ENCODE data around the gene OR51G1.

OR51G1 gene

DNA sequence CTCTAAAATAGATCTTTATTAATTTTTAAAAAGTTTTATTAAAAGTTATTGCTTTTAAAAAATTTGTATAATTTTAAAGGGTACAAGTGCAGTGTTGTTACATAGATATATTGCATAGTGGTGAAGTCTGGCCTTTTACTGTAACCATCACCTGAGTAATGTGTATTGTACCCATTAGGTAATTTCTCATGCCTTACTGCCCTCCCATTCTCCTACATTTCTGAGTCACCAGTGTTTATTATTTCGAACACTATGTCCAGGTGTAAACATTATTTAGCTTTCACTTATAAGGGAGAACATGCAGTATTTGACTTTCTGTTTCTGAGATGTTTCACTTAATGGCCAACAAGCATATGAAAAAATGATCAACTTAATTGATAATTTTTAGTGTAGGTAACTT, 2.3 kb downstream of the OR51G1 start:
- Histone ChIP-seq H3K9me3 (ENCODE audit: control insufficient read depth, low read length) (no peaks in the 10 kb centered on the region), H3K27ac (ENCODE audit: insufficient read depth, low read depth, low read length, poor library complexity, severe bottlenecking) (no peak overlapping the region), H3K27me3 (ENCODE audit: control insufficient read depth, insufficient read depth, low read length, poor library complexity, severe bottlenecking) (no peaks in the 10 kb centered on the region), H3K4me1 (ENCODE audit: control insufficient read depth, insufficient read depth, low read length) (no peaks in the 10 kb centered on the region), H3K4me3 (ENCODE audit: insufficient read depth, low read depth, low read length) (no peak overlapping the region), H3K36me3 (ENCODE audit: control insufficient read depth, insufficient read depth, low read length) (no peaks in the 10 kb centered on the region)
- WGBS, 2 experiments = 100% methylated on average over 1 of the region's 1 CpG

DNA sequence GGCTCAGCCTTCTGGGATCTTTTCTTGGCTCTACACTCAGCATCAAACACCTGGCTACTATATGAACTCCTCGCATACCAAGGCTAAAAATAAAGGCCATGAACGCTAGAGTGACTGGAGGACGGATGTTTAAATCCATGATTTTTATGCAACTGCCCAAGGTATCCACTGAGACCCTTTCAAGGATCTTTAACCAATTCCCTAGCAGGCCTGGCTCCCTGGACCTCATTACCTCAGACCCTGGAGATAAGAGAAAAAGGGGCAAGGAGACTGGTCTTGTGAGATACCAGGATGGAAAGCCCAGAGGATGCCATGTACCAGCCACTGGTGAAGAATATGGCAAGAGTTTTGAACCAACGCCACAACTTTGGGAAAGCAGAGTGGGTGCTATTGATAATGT, 4.9 kb downstream of the OR51G1 start, which contains the start of gene OR51G2:
TSS of gene OR51G2 (minus strand) at position 101 of the 400 bp plus-strand sequence. CDS start 3,687 bp downstream, outside the sequence.
- 96 to 98% methylated on average over 4 of the region's 4 CpGs for WGBS, 2 experiments
- H3K36me3 ChIP-seq (ENCODE audit: control insufficient read depth, insufficient read depth, low read length) = no peaks in the 10 kb centered on the region
- H3K4me3 ChIP-seq (ENCODE audit: insufficient read depth, low read depth, low read length) = no peak within 1 kb of the TSS
- H3K4me1 ChIP-seq (ENCODE audit: control insufficient read depth, insufficient read depth, low read length) = no peaks in the 10 kb centered on the region
- H3K27me3 ChIP-seq (ENCODE audit: control insufficient read depth, insufficient read depth, low read length, poor library complexity, severe bottlenecking) = no peaks in the 10 kb centered on the region
- H3K27ac ChIP-seq (ENCODE audit: insufficient read depth, low read depth, low read length, poor library complexity, severe bottlenecking) = no peak within 1 kb of the TSS
- H3K9me3 ChIP-seq (ENCODE audit: control insufficient read depth, low read length) = no peaks in the 10 kb centered on the region

DNA sequence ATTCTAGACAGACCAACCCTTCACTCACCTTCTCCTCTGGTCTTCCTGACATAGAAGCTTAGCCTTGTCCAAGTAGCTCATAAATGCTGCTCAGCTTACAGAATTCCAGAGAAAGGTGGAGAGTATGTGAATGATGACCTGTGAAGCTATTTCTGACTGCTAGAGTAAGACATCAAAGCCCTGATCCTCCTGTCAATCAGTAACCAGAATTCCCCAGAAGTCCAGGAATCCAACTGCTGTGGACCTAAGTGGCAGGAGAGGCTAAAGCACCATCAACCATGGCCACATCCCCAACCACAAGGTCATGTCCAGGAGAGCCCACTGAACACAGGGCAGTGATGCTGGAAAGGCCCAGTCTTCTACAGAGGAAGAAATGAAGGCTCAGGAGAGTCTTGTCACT, 7.6 kb downstream of the OR51G1 start:
- no peak overlapping the region for H3K4me3 ChIP-seq (ENCODE audit: insufficient read depth, low read depth, low read length)

DNA sequence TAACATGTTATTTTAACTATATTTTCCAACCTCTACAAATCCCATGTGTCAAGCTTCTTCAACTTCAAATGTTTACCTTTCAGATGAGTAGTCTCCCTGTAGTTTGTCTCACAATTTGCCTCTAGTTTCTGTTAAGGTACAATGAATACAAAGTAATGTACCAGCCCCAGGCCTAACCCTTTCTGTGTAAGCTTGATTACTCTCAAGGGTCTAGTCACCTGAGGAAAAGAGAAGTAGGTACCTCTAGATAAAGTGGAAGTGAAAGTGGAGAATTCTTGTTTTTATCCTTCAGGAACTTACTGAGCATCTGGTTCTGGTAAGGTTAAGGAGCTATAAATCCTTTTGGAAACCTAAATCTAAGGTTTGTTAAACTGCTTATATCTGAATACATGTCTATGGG, 20.7 kb downstream of the OR51G1 start, which contains the start of gene OR51A7:
TSS of gene OR51A7 (plus strand) at position 300 of the 400 bp plus-strand sequence. CDS start 3,587 bp downstream, outside the sequence.
- Histone ChIP-seq H3K9me3 (ENCODE audit: control insufficient read depth, low read length) (no peaks in the 10 kb centered on the region), H3K36me3 (ENCODE audit: control insufficient read depth, insufficient read depth, low read length) (no peaks in the 10 kb centered on the region), H3K4me1 (ENCODE audit: control insufficient read depth, insufficient read depth, low read length) (no peaks in the 10 kb centered on the region), H3K27ac (ENCODE audit: insufficient read depth, low read depth, low read length, poor library complexity, severe bottlenecking) (no peak within 1 kb of the TSS), H3K4me3 (ENCODE audit: insufficient read depth, low read depth, low read length) (no peak within 1 kb of the TSS), H3K27me3 (ENCODE audit: control insufficient read depth, insufficient read depth, low read length, poor library complexity, severe bottlenecking) (no peaks in the 10 kb centered on the region)

More for the DNA sequence above, 7.6 kb downstream of the OR51G1 start:
- Histone ChIP-seq H3K27ac (ENCODE audit: insufficient read depth, low read depth, low read length, poor library complexity, severe bottlenecking) (no peak overlapping the region), H3K4me1 (ENCODE audit: control insufficient read depth, insufficient read depth, low read length) (no peaks in the 10 kb centered on the region), H3K27me3 (ENCODE audit: control insufficient read depth, insufficient read depth, low read length, poor library complexity, severe bottlenecking) (no peaks in the 10 kb centered on the region), H3K36me3 (ENCODE audit: control insufficient read depth, insufficient read depth, low read length) (no peaks in the 10 kb centered on the region), H3K9me3 (ENCODE audit: control insufficient read depth, low read length) (no peaks in the 10 kb centered on the region)

DNA sequence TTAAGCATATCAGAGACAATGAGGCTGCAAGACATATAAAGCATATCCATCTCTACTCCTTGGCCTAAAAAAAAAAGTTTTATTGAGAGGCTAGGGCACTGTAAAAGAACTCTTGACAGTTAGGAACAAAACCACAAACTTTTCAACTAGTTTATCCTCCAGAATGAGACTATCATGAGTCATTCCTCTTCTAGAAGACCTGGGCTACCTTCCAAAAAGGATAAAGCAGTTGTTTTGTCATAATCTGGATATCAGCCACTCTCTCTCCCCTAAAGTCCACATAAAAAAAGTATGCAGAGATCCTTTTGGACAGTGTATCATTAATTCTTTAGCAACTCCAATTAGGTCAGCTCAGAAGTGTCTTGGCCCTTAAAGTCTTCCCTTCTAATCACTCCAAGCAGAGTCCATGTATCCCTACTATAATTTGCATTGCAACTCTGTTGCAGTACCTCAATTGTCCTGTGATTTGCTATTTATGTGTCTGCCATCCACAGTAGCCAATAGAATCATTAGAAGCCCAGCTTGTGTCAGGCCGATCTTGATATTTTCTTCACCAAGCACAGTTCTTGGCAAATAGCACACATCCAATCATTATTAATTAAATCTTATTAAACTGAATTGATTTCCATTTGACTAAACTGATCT, 32.0 kb downstream of the OR51G1 start:
- H3K27me3 ChIP-seq (ENCODE audit: control insufficient read depth, insufficient read depth, low read length, poor library complexity, severe bottlenecking) = no peaks in the 10 kb centered on the region
- H3K9me3 ChIP-seq (ENCODE audit: control insufficient read depth, low read length) = no peaks in the 10 kb centered on the region
- no peak overlapping the region for H3K4me3 ChIP-seq (ENCODE audit: insufficient read depth, low read depth, low read length)
- no peak overlapping the region for H3K27ac ChIP-seq (ENCODE audit: insufficient read depth, low read depth, low read length, poor library complexity, severe bottlenecking)
- no peaks in the 10 kb centered on the region for H3K4me1 ChIP-seq (ENCODE audit: control insufficient read depth, insufficient read depth, low read length)
- WGBS, 2 experiments = 92 to 100% methylated on average over 1 of the region's 1 CpG
- H3K36me3 ChIP-seq (ENCODE audit: control insufficient read depth, insufficient read depth, low read length) = no peaks in the 10 kb centered on the region

DNA sequence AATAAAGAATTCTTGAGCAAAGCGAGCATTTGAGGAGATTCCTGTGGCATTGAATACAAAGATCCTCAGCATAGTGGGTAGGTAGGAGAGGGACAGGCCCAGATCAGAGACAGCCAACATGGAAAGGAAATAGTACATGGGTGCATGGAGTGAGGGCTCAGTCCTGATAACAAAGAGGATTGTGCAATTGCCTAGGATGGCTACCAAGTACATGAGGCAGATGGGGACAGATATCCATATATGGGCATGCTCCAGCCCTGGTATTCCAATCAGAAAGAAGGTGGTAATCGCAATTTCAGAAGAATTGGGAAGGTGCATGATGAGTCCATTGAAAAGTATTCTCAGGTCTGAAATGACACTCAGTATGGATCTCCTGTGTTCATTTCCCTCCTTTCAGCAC, 33.9 kb downstream of the OR51G1 start:
- 95 to 97% methylated on average over 2 of the region's 2 CpGs for WGBS, 2 experiments
- H3K9me3 ChIP-seq (ENCODE audit: control insufficient read depth, low read length) = no peaks in the 10 kb centered on the region
- no peak overlapping the region for H3K4me3 ChIP-seq (ENCODE audit: insufficient read depth, low read depth, low read length)
- no peaks in the 10 kb centered on the region for H3K36me3 ChIP-seq (ENCODE audit: control insufficient read depth, insufficient read depth, low read length)
- H3K4me1 ChIP-seq (ENCODE audit: control insufficient read depth, insufficient read depth, low read length) = no peaks in the 10 kb centered on the region
- H3K27me3 ChIP-seq (ENCODE audit: control insufficient read depth, insufficient read depth, low read length, poor library complexity, severe bottlenecking) = no peaks in the 10 kb centered on the region
- H3K27ac ChIP-seq (ENCODE audit: insufficient read depth, low read depth, low read length, poor library complexity, severe bottlenecking) = no peak overlapping the region

DNA sequence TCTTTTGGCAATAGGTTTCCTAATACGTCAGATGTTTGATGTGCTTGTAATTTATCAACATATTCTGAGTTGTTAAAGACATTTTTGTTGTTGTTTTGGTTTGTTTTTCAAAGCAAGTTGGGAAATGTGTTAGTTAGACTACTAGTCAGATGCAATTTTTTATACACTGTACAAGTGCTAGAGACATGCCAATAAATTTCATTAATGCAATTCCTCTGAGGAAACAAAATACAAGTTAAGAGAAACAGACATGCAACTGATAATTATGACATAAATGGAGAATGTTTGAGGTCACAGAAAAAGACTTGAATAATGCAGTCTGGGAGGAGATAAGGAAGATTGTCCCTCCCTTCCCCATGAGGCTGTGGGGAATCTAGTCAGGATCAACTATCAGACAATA, 36.5 kb downstream of the OR51G1 start:
- Histone ChIP-seq H3K36me3 (ENCODE audit: control insufficient read depth, insufficient read depth, low read length) (no peaks in the 10 kb centered on the region), H3K4me1 (ENCODE audit: control insufficient read depth, insufficient read depth, low read length) (no peaks in the 10 kb centered on the region), H3K4me3 (ENCODE audit: insufficient read depth, low read depth, low read length) (no peak overlapping the region), H3K9me3 (ENCODE audit: control insufficient read depth, low read length) (no peaks in the 10 kb centered on the region), H3K27ac (ENCODE audit: insufficient read depth, low read depth, low read length, poor library complexity, severe bottlenecking) (no peak overlapping the region), H3K27me3 (ENCODE audit: control insufficient read depth, insufficient read depth, low read length, poor library complexity, severe bottlenecking) (no peaks in the 10 kb centered on the region)
- WGBS, 2 experiments = 0% methylated on average over 1 of the region's 1 CpG; no CpG with 5 or more reads in 1 of the 2 experiments

DNA sequence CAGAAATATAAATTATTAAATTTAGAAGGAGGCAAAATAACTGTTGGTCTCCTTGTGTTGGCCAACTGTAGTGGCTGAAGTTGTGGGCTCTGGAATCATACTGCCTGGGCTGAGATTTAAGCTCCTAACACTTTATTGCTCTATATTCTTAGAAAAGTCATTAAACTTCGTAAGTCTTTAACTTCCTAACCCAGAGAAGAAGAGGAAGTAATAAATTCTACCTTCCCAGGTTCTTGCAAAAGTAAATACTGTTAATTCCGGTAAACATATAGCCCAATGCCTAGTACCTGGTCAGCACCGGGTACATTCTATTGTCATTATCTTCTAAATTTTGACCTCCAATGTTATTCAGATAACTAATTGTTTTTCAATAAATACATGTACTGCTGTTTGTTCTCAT, 38.0 kb downstream of the OR51G1 start:
- H3K27me3 ChIP-seq (ENCODE audit: control insufficient read depth, insufficient read depth, low read length, poor library complexity, severe bottlenecking) = no peaks in the 10 kb centered on the region
- no peak overlapping the region for H3K27ac ChIP-seq (ENCODE audit: insufficient read depth, low read depth, low read length, poor library complexity, severe bottlenecking)
- no peaks in the 10 kb centered on the region for H3K4me1 ChIP-seq (ENCODE audit: control insufficient read depth, insufficient read depth, low read length)
- H3K9me3 ChIP-seq (ENCODE audit: control insufficient read depth, low read length) = no peaks in the 10 kb centered on the region
- no peaks in the 10 kb centered on the region for H3K36me3 ChIP-seq (ENCODE audit: control insufficient read depth, insufficient read depth, low read length)
- WGBS, 2 experiments = 91 to 96% methylated on average over 3 of the region's 3 CpGs
- no peak overlapping the region for H3K4me3 ChIP-seq (ENCODE audit: insufficient read depth, low read depth, low read length)

DNA sequence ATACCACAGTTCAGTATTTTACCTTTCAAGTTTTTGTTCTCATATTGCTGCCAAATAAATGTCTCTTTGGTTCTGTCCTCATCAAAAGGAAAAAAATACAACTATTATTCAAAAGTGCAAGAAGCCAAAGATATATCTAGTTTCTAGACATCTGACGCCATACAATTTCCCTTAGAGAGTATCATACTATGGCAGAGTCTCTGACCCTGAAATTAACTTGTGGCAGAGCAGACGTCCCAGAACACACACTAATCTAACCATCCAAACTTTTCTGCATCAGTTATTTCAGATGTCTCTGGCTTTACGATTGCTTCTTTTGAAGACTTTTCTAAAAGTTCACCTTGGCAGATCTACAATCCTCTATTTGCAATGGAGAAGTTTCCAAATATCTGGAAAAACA, 39.8 kb downstream of the OR51G1 start:
- Histone ChIP-seq H3K4me3 (ENCODE audit: insufficient read depth, low read depth, low read length) (no peak overlapping the region), H3K36me3 (ENCODE audit: control insufficient read depth, insufficient read depth, low read length) (no peaks in the 10 kb centered on the region), H3K27me3 (ENCODE audit: control insufficient read depth, insufficient read depth, low read length, poor library complexity, severe bottlenecking) (no peaks in the 10 kb centered on the region), H3K9me3 (ENCODE audit: control insufficient read depth, low read length) (no peaks in the 10 kb centered on the region), H3K27ac (ENCODE audit: insufficient read depth, low read depth, low read length, poor library complexity, severe bottlenecking) (no peak overlapping the region), H3K4me1 (ENCODE audit: control insufficient read depth, insufficient read depth, low read length) (no peaks in the 10 kb centered on the region)
- WGBS, 2 experiments = 96 to 97% methylated on average over 3 of the region's 3 CpGs

DNA sequence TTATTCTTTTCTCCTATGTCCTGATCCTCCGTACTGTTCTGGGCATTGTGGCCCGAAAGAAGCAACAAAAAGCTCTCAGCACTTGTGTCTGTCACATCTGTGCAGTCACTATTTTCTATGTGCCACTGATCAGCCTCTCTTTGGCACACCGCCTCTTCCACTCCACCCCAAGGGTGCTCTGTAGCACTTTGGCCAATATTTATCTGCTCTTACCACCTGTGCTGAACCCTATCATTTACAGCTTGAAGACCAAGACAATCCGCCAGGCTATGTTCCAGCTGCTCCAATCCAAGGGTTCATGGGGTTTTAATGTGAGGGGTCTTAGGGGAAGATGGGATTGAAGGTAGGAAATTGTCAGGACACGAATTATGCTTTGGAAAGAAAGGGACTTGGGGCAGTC, 41.6 kb downstream of the OR51G1 start:
- no peaks in the 10 kb centered on the region for H3K9me3 ChIP-seq (ENCODE audit: control insufficient read depth, low read length)
- H3K4me1 ChIP-seq (ENCODE audit: control insufficient read depth, insufficient read depth, low read length) = no peaks in the 10 kb centered on the region
- no peaks in the 10 kb centered on the region for H3K36me3 ChIP-seq (ENCODE audit: control insufficient read depth, insufficient read depth, low read length)
- H3K4me3 ChIP-seq (ENCODE audit: insufficient read depth, low read depth, low read length) = no peak overlapping the region
- no peaks in the 10 kb centered on the region for H3K27me3 ChIP-seq (ENCODE audit: control insufficient read depth, insufficient read depth, low read length, poor library complexity, severe bottlenecking)
- H3K27ac ChIP-seq (ENCODE audit: insufficient read depth, low read depth, low read length, poor library complexity, severe bottlenecking) = no peak overlapping the region
- WGBS, 2 experiments = 94 to 96% methylated on average over 5 of the region's 5 CpGs

Data from ectodermal cell (in vitro differentiated cells).